ENCODE measurements around the gene UQCRHL.

DNA sequence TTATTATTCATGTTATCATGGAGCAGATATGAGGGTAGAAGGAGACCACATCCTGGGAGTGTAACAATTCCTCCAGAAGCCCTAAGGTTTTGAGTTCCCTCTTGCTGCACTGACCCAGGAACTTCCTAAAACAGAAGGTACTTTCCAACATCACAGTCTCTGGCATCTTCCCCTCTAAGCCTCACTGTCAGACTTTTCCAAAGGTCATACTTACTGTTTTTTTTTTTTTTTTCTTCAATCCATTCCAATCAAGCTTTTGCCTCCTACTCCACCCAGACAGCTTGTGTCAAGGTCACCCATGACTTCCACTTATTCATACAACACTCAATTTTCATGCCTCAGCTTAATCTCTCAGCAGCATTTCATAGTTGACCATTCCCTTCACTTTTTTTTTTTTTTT, 18.4 kb upstream of the UQCRHL start:
- TF ChIP-seq, protein P1, sequence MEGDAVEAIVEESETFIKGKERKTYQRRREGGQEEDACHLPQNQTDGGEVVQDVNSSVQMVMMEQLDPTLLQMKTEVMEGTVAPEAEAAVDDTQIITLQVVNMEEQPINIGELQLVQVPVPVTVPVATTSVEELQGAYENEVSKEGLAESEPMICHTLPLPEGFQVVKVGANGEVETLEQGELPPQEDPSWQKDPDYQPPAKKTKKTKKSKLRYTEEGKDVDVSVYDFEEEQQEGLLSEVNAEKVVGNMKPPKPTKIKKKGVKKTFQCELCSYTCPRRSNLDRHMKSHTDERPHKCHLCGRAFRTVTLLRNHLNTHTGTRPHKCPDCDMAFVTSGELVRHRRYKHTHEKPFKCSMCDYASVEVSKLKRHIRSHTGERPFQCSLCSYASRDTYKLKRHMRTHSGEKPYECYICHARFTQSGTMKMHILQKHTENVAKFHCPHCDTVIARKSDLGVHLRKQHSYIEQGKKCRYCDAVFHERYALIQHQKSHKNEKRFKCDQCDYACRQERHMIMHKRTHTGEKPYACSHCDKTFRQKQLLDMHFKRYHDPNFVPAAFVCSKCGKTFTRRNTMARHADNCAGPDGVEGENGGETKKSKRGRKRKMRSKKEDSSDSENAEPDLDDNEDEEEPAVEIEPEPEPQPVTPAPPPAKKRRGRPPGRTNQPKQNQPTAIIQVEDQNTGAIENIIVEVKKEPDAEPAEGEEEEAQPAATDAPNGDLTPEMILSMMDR (conservative IDR thresholded peaks at IDR 0.05) = no peak
- no peak for TF ChIP-seq EZH2 (IDR thresholded peaks at IDR 0.05; ENCODE audit: low read depth)
